ENCODE measurements around the gene LUM. TPM values are rescaled to one million over a fixed set of nuclear protein-coding genes. Genes with fewer than 3 reads are reported as not detected.

The LUM gene
- total RNA-seq, 1 donor: 0.27 TPM

- DNase-seq (ENCODE audit: low read depth in 2 of 3, low spot score in 2 of 3): no peak
Measured at GRCh38 chr12:91077228-91077954, 33.9 kb downstream of the LUM start.

- no peak for DNase-seq (ENCODE audit: low read depth in 2 of 3, low spot score in 2 of 3)
Measured at GRCh38 chr12:91074851-91075250, 36.4 kb downstream of the LUM start.

GRCh38 chr12:91074154-91074709 lies 37.1 kb downstream of the LUM start:
- DNase-seq (ENCODE audit: low read depth in 2 of 3, low spot score in 2 of 3): no peak

- DNase-seq (ENCODE audit: low read depth in 2 of 3, low spot score in 2 of 3): no peak
Measured at GRCh38 chr12:91073426-91073825, 37.9 kb downstream of the LUM start.

DNA sequence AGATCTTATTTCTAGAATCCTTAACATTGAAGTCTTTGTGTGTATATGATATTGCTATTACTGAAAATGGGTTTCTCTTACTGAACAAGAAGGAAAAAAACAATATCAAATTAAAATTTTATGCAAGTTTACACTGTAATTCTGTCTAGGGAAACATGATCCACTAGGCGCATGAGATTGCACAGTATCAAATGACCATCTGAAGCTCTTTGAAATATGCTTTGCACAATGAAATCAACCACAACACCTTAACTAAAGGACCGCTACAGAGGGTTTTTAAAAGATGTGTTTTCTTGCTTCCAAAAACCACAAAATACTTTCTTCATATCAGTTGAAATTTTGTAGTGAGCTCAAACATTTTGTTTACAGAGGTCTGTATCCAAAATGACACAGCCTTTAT lies 38.4 kb downstream of the LUM start:
- no peak for DNase-seq (ENCODE audit: low read depth in 2 of 3, low spot score in 2 of 3)

DNA sequence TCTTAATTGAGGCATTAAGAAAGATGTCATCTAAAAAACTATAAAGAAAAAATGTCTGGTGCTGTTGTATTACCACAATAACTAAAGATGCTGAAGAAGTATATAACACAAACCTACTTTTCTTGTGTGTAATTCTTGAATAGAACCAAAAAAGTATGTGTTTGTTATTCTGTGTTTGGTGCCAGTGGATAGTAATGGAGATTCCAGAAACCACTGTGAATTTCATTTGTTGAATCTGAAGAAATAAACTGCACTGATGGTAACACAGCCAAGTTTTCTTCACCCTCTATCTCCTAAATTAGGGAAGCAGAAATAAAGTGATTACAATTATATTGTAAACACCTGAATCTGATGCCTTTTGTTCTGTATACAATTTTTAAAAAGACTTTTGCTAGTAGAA lies 40.4 kb downstream of the LUM start:
- no peak for DNase-seq (ENCODE audit: low read depth in 2 of 3, low spot score in 2 of 3)

- no peak for DNase-seq (ENCODE audit: low read depth in 2 of 3, low spot score in 2 of 3)
Measured at GRCh38 chr12:91065396-91065795, 45.9 kb downstream of the LUM start.

GRCh38 chr12:91064640-91065039 lies 46.7 kb downstream of the LUM start:
- DNase-seq (ENCODE audit: low read depth in 2 of 3, low spot score in 2 of 3): no peak

DNA sequence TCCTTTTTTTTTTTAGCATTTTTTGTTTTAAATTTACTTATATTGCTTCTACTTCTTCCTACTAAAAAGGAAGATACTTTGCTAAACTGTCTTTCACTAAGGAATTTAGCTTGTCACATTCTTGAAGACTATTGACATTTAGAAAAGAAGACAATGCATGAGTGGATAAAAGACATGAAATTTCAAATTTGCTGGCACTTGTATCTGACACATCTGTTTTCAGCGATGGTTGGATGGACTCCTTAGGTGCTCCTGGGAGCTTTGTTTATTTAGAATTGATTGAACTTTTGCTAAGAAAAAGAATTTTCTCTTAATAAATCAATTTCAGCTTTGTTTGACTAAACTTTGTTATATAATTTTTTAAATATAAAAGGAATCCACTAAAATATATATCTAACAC lies 50.2 kb downstream of the LUM start:
- no peak for DNase-seq (ENCODE audit: low read depth in 2 of 3, low spot score in 2 of 3)

- no peak for DNase-seq (ENCODE audit: low read depth in 2 of 3, low spot score in 2 of 3)
Measured at GRCh38 chr12:91059211-91059610, 52.1 kb downstream of the LUM start.

DNA sequence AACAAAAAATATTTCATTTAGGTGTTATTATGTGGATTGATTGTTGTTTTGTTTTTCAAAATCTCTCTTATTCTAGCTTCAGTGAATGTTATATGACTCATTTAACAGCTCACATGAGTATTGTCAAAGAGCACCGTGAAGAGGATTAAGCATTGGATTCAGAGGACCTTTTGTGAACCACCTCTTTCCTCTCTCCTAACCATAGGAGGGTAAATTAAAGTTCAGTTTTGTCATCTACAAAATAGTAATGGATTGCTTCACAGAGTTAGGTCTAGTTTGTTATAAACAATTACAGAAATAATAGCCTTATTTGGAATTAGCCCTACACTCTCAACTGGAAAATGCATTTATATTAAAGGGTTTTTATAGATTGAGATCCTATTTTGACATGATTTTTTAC lies 52.5 kb downstream of the LUM start:
- DNase-seq (ENCODE audit: low read depth in 2 of 3, low spot score in 2 of 3): no peak

GRCh38 chr12:91057368-91058165 lies 53.7 kb downstream of the LUM start, which contains the start of gene KERA:
KERA (minus strand) TSS chr12:91058024; CDS start chr12:91056281, 1,743 bp downstream.
- no peak for DNase-seq (ENCODE audit: low read depth in 2 of 3, low spot score in 2 of 3)

GRCh38 chr12:91056488-91056887 lies 54.8 kb downstream of the LUM start:
- DNase-seq (ENCODE audit: low read depth in 2 of 3, low spot score in 2 of 3): no peak

GRCh38 chr12:91055976-91056375 lies 55.3 kb downstream of the LUM start:
- DNase-seq (ENCODE audit: low read depth in 2 of 3, low spot score in 2 of 3): no peak

DNA sequence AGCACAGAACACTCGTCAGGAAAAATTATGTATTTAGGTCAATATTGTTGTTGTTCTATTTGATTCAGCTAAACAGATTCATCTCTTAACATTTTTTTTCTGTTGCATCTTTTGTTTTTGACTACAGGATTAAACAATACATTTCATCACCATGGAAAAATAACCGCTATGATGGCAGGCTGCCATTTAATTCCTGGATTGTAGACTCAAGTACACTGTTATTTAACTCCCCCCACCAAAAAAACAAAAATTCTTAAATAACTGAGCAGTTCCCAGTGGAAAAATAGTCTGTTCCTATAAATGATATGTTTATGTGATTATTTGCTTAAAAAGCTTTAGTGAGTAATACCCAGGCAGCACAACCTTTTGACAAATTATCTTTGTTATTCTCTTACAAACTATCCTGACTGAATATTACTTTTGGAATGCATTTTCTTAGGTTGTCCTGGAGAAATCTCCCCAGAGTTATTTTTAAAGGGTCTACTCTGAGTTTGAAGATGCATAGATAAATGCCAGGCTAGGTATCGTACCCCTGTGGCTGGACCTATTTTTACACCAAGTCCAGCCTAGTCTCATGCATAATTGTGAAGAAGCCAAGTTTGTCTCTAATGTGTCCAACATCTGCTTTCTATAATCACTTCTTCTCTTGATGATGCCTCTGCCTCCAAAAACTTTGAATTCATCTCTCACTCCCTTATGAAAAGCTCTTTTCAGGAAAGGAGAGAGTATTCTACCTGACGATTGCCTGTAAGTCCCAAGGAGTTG lies 57.2 kb downstream of the LUM start:
- DNase-seq (ENCODE audit: low read depth in 2 of 3, low spot score in 2 of 3): peak in 2 of 3 donors; percentile 24 to 75

Other genes starting within 250 kb of the LUM start
- gene CCER1, start 156.3 kb downstream of the LUM start, total RNA-seq: not detected
- not detected for gene EPYC, start 106.5 kb downstream of the LUM start, total RNA-seq
- not detected for gene KERA, start 53.5 kb downstream of the LUM start, total RNA-seq
- not detected for gene DCN, start 71.3 kb upstream of the LUM start, total RNA-seq